Osteoblast (primary cell): ENCODE data around the gene STRADA. TPM values are rescaled to one million over a fixed set of nuclear protein-coding genes. Genes with fewer than 3 reads are reported as not detected.

Experiments used
- DNase-seq: peaks from one replicate; pipeline ENCODE4 v3.0.0; 2011; ENCODE audit warnings: low spot score, mixed read lengths; ENCODE audit not compliant: insufficient read length; ENCODE audit errors: missing footprints
- H2AFZ ChIP-seq: 2 replicates; pipeline ENCODE4 v1.6.0; 2011; ENCODE audit warnings: mild to moderate bottlenecking, low read length
- H3K27ac ChIP-seq: 2 replicates; pipeline ENCODE4 v1.5.1; 2011; ENCODE audit warnings: mild to moderate bottlenecking, low read depth, low read length, moderate library complexity
- H3K27me3 ChIP-seq: 2 replicates; pipeline ENCODE4 v1.6.0; 2012; ENCODE audit warnings: mild to moderate bottlenecking, control low read depth, inconsistent platforms, low read length, moderate library complexity; ENCODE audit not compliant: insufficient read depth
- H3K36me3 ChIP-seq: 2 replicates; pipeline ENCODE4 v1.5.1; 2011; ENCODE audit warnings: mild to moderate bottlenecking, low read length, control low read depth, moderate library complexity; ENCODE audit not compliant: insufficient read depth
- H3K4me1 ChIP-seq: 2 replicates; pipeline ENCODE4 v1.5.1; 2011; ENCODE audit warnings: mild to moderate bottlenecking, low read length, control low read depth, moderate library complexity; ENCODE audit not compliant: insufficient read depth
- H3K4me2 ChIP-seq: 2 replicates; pipeline ENCODE4 v1.6.0; 2011; ENCODE audit warnings: mild to moderate bottlenecking, low read length; ENCODE audit not compliant: insufficient read depth
- H3K4me3 ChIP-seq: fragments of 200-600 bp; sonication (generic); 3 replicates; pipeline ENCODE4 v1.5.1; 2012; ENCODE audit warnings: mild to moderate bottlenecking, low read length, inconsistent platforms; ENCODE audit not compliant: insufficient read depth
- H3K79me2 ChIP-seq: 2 replicates; pipeline ENCODE4 v1.6.0; 2012; ENCODE audit warnings: mild to moderate bottlenecking, low read length, control low read depth, inconsistent platforms; ENCODE audit not compliant: insufficient read depth
- H3K9me3 ChIP-seq: 2 replicates; pipeline ENCODE4 v1.5.1; 2011; ENCODE audit warnings: low read depth, low read length, control low read depth
- H4K20me1 ChIP-seq: 2 replicates; pipeline ENCODE4 v1.6.0; 2012; ENCODE audit warnings: mild to moderate bottlenecking, low read length, control low read depth; ENCODE audit not compliant: insufficient read depth
- CTCF ChIP-seq: IDR thresholded peaks from 2 replicates; pipeline ENCODE4 v1.5.1; 2011; ENCODE audit warnings: mild to moderate bottlenecking, low read depth, low read length, moderate library complexity; ENCODE audit errors: extremely low read depth
- total RNA-seq: library from RNA; depleted of rRNA; stranded (reverse); fragments of >200 nt; gene quantifications from 2 replicates; pipeline ENCODE4 v1.2.3, GENCODE V29; 2012

Gene STRADA
- total RNA-seq, 1 donor = 29.7 TPM

- Histone ChIP-seq H3K36me3 (peaks cover 9% of the 10 kb centered on the region), H3K27ac (no peak within 1 kb of the TSS), H3K27me3 (no peaks in the 10 kb centered on the region), H3K4me3 (peak within 1 kb of the TSS; percentile 71), H3K4me1 (peaks cover 8% of the 10 kb centered on the region), H3K79me2 (no peaks in the 10 kb centered on the region), H4K20me1 (peaks cover 11% of the 10 kb centered on the region), H2AFZ (peak within 1 kb of the TSS; percentile 59), H3K4me2 (peak within 1 kb of the TSS; percentile 71), H3K9me3 (no peaks in the 10 kb centered on the region)
- no peak for TF ChIP-seq CTCF
- peak; percentile 95 for DNase-seq
These were observed 41.7 kb downstream of the STRADA start, which contains the start of gene LIMD2 for GRCh38 chr17:63699638-63700527. TSS of gene LIMD2 (minus strand) at chr17:63700125. CDS start at chr17:63699298, 827 bp downstream.

DNA sequence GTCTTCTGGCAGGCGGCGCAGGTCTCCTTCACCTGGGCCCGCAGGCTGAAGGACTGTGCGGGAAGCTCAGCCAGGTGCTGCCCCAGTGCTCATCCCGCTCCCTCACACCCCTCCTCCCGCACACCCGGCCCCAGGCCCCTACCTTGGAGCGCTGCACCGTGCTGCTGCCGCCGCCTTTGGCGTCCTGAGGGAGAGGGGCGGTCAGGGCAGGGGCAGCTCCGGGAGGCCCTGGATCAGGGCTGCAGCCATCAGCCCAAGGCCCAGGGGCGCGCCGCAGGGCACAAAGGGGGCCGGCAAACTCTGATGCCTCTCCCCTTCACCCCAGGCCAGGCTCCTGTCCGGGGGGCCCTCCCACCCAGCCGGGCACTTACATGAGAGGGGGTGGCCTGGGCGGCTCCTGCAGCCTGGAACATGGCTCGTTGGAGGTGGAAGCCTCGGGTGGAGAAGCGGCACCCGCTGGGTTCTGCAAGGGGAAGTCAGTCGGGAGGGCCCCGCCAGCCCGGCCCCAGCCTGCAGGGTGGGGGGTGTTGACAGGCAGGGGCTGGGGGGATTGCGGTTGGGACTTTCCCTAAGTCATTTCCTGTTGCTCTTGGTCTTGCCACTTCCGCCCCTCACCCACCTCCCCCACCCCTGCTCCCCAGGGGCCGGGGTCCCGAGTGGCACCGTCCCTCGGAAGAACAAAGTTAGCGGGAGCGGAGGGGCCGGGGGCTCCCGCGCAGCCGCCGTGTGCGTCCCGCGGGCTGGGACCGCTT is 42.5 kb downstream of the STRADA start:
- peak overlapping the region; percentile 71 for H3K4me3 ChIP-seq
- no peak for TF ChIP-seq CTCF
- peaks cover 8% of the 10 kb centered on the region for H3K4me1 ChIP-seq
- H3K4me2 ChIP-seq = peak overlapping the region; percentile 71
- peaks cover 10% of the 10 kb centered on the region for H3K36me3 ChIP-seq
- H3K79me2 ChIP-seq = no peaks in the 10 kb centered on the region
- peak; percentile 89 for DNase-seq
- H2AFZ ChIP-seq = no peak overlapping the region
- H3K27me3 ChIP-seq = no peaks in the 10 kb centered on the region
- no peaks in the 10 kb centered on the region for H3K9me3 ChIP-seq
- H4K20me1 ChIP-seq = peaks cover 11% of the 10 kb centered on the region
- H3K27ac ChIP-seq = no peak overlapping the region

DNA sequence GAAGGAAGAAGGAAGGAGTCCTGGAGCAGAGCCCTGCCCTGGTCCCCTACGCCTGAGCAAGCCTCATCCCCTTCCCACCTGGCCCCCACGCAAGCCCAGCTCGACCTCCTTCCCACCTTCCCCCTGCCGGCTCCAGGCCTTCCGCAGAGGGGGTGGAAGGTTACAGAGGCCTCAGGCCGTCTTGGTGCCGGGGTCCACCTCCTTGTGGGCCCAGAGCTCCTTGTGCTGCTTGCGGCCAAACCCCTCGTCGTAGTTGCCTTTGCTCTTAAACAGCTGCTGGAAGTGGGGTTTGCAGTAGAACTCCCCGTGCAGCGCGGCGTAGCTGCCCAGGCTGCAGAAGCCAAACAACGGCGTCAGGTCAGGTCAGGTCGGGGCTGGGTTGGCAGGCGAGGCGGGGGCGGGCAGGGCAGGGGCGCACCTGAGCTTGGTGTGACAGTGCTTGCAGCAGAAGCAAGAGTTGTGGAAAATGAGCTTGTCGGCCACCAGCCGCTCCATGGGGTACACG is 43.2 kb downstream of the STRADA start:
- TF ChIP-seq CTCF = no peak
- Histone ChIP-seq H3K36me3 (peaks cover 11% of the 10 kb centered on the region), H3K27ac (no peak overlapping the region), H3K4me3 (peak overlapping the region; percentile 71), H3K9me3 (no peaks in the 10 kb centered on the region), H2AFZ (no peak overlapping the region), H3K27me3 (no peaks in the 10 kb centered on the region), H3K79me2 (no peaks in the 10 kb centered on the region), H4K20me1 (peaks cover 11% of the 10 kb centered on the region), H3K4me2 (peak overlapping the region; percentile 71), H3K4me1 (peaks cover 8% of the 10 kb centered on the region)
- DNase-seq = peak; percentile 85
